GM21360 (cell line): ENCODE data around the gene ADRB1.

Experiments
- ATAC-seq: cut with Tn5 transposase; IDR thresholded peaks from one replicate; pipeline ENCODE4 v1.9.1; 2021; ENCODE audit warnings: mild to moderate bottlenecking, moderate library complexity; ENCODE audit not compliant: unreplicated experiment

The ADRB1 gene

GRCh38 chr10:114053946-114054345 is 10.3 kb downstream of the ADRB1 start:
- ATAC-seq, result no peak

GRCh38 chr10:114057855-114058254 is 14.2 kb downstream of the ADRB1 start:
- no peak for ATAC-seq

GRCh38 chr10:114058297-114058696 is 14.6 kb downstream of the ADRB1 start:
- ATAC-seq, result no peak

- ATAC-seq, result no peak
These were observed 15.9 kb downstream of the ADRB1 start for GRCh38 chr10:114059561-114059960.

- ATAC-seq, result no peak
These were observed 16.8 kb downstream of the ADRB1 start for GRCh38 chr10:114060456-114060855.

GRCh38 chr10:114061148-114061547 is 17.5 kb downstream of the ADRB1 start:
- ATAC-seq, result no peak

- ATAC-seq, result no peak
These were observed 18.1 kb downstream of the ADRB1 start for GRCh38 chr10:114061789-114062188.

- no peak for ATAC-seq
These were observed 20.7 kb downstream of the ADRB1 start for GRCh38 chr10:114064151-114065048.

GRCh38 chr10:114065049-114065435 is 21.4 kb downstream of the ADRB1 start:
- ATAC-seq, result no peak

GRCh38 chr10:114068054-114068707 is 24.5 kb downstream of the ADRB1 start:
- no peak for ATAC-seq

GRCh38 chr10:114070710-114071109 is 27.0 kb downstream of the ADRB1 start:
- no peak for ATAC-seq

- ATAC-seq, result no peak
These were observed 27.5 kb downstream of the ADRB1 start for GRCh38 chr10:114071178-114071577.

GRCh38 chr10:114073395-114074186 is 29.9 kb downstream of the ADRB1 start:
- no peak for ATAC-seq

- ATAC-seq, result no peak
These were observed 31.4 kb downstream of the ADRB1 start for GRCh38 chr10:114075093-114075492.

GRCh38 chr10:114077347-114077746 is 33.7 kb downstream of the ADRB1 start:
- no peak for ATAC-seq

GRCh38 chr10:114077815-114078219 is 34.2 kb downstream of the ADRB1 start:
- no peak for ATAC-seq

GRCh38 chr10:114078346-114078745 is 34.7 kb downstream of the ADRB1 start:
- ATAC-seq, result no peak

- ATAC-seq, result no peak
These were observed 35.8 kb downstream of the ADRB1 start for GRCh38 chr10:114079421-114079820.

GRCh38 chr10:114081911-114082583 is 38.4 kb downstream of the ADRB1 start:
- ATAC-seq, result no peak

GRCh38 chr10:114083040-114083439 is 39.4 kb downstream of the ADRB1 start:
- ATAC-seq, result no peak

GRCh38 chr10:114084215-114084614 is 40.5 kb downstream of the ADRB1 start:
- ATAC-seq, result no peak
